Naive thymus-derived CD8-positive, alpha-beta T cell (primary cell): ENCODE measurements around the gene NKAIN2. TPM values are rescaled to one million over a fixed set of nuclear protein-coding genes. Genes with fewer than 3 reads are reported as not detected.
"Not testable (repeated sequence)": the region's sequence is repeated elsewhere in the genome, so short reads cannot be mapped to it uniquely, and the experiment has no call there.

Experiments used
- ATAC-seq, 2 donors: fragments of 150-1000 bp; cut with Tn5 transposase in 1 of 2; sonication (Bioruptor Pico), chemical (Tn5 transposase) in 1 of 2; 1 replicate in 1 of 2; 2 replicates in 1 of 2; pipeline ENCODE4 v1.10.0; 2021; ENCODE audit warnings: mild to moderate bottlenecking in 2 of 2, moderate library complexity in 2 of 2
- POLR2A ChIA-PET: fragments of 350-600 bp; sonication (Branson Sonifier 250); formaldehyde crosslinking; loops from one replicate; lab custom pipeline; 2021; ENCODE audit warnings: antibody characterized with exemption; lab: Charles Lee
- DNase-seq, 10 donors: peaks; one replicate each; pipeline versions ENCODE4 v3.0.0 to v3.0.0-alpha.2; 2020 to 2022
- H3K27ac Mint-ChIP-seq, 10 donors: one replicate each; pipeline ENCODE4 v1.8.0; 2020 to 2022; ENCODE audit warnings: mild to moderate bottlenecking in 10 of 10, mixed read lengths in 10 of 10, moderate library complexity in 4 of 10, inconsistent platforms in 1 of 10
- H3K27me3 Mint-ChIP-seq, 5 donors: one replicate each; pipeline ENCODE4 v1.8.0; 2021 to 2022; ENCODE audit warnings: mixed read lengths in 5 of 5
- H3K36me3 Mint-ChIP-seq, 3 donors: one replicate each; pipeline ENCODE4 v1.8.0; 2020 to 2022; ENCODE audit warnings: mixed read lengths in 3 of 3, mild to moderate bottlenecking in 2 of 3, inconsistent platforms in 1 of 3
- H3K4me1 Mint-ChIP-seq, 4 donors: one replicate each; pipeline ENCODE4 v1.8.0; 2021 to 2022; ENCODE audit warnings: mixed read lengths in 4 of 4
- H3K4me3 Mint-ChIP-seq, 10 donors: one replicate each; pipeline ENCODE4 v1.8.0; 2020 to 2022; ENCODE audit warnings: mild to moderate bottlenecking in 10 of 10, mixed read lengths in 10 of 10, moderate library complexity in 6 of 10, inconsistent platforms in 1 of 10
- H3K9me3 Mint-ChIP-seq, 9 donors: one replicate each; pipeline ENCODE4 v1.8.0; 2020 to 2022; ENCODE audit warnings: mixed read lengths in 9 of 9, mild to moderate bottlenecking in 3 of 9, inconsistent platforms in 1 of 9, moderate library complexity in 1 of 9
- polyA plus RNA-seq, 3 donors: library from polyadenylated mRNA; unstranded; fragments of 300-500 nt; fragmentation: Illumina TruSeq; gene quantifications; one replicate each; pipeline ENCODE4 v1.2.3, GENCODE V29; 2021
- total RNA-seq, 8 experiments: library from RNA in 2 of 8; stranded (reverse) in 2 of 8; gene quantifications; one replicate each; pipeline ENCODE4 v1.2.3 and lab custom pipeline; 2021 to 2026

The NKAIN2 gene
- total and polyA plus RNA-seq, 5 experiments from 2014 or later: not detected

DNA sequence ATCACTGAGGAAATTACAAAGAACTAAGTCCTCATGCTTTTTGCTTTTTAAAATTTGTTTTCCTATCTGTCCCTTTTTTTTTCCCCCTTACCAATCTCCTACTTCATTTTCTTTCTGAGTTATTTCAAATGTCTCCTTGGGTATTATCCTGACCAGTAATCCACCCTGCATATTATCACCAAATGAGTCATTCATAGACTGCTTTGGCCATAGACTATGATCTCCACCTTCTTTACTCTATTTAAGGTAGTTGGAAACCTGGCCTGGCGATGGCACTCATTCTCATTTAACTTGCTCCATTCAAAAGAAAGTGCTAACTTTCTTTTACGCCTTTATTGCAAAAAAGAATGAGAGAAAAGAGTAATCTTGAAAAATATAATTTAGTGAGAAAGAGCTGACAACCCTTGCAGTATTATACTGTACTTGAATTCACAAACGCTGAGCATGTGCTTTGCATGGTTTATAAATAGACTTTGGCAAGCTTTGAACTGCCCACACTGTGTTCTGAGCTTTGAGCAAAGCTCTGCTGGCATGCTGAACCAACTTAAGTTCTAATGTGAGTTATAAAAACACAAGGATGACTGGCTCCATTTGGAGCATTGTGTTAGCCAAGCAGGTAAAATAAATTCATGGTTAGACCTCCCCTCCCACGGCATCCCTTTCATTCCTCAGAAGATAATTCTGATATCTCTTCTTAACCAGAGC, 198.9 kb downstream of the NKAIN2 start:
- POLR2A ChIA-PET: no interaction called here
- no peak for ATAC-seq
- H3K4me1 Mint-ChIP-seq: no peaks in the 10 kb centered on the region

DNA sequence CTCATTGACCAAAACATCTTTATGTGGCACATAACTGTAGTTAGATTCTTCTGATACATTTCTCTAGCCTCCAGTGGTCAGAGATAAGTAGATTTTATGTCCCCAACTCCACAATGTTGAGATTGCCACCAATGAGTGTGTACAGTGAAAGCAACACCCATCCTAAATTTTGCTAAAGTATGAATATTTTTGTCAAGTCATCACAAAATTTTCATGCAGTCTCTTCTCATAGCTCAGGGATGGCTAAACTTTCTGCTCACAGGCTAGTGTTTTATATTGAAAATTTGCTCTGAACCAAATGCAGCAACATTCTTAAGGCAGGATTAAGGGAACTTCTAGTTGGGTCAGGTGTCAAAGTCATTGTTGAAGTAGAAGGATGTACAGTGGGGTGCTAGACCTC, 203.6 kb downstream of the NKAIN2 start:
- no peaks in the 10 kb centered on the region for H3K27me3 Mint-ChIP-seq
- no peak overlapping the region for H3K27ac Mint-ChIP-seq
- no peak overlapping the region for H3K4me3 Mint-ChIP-seq
- peaks cover 0 to 11% (median 0%) of the 10 kb centered on the region in 9 donors for H3K9me3 Mint-ChIP-seq
- ATAC-seq (no peak), DNase-seq (no peak)
- POLR2A ChIA-PET: no interaction called here
- H3K36me3 Mint-ChIP-seq: no peaks in the 10 kb centered on the region
- no peaks in the 10 kb centered on the region for H3K4me1 Mint-ChIP-seq

More for the DNA sequence above, 198.9 kb downstream of the NKAIN2 start:
- Mint-ChIP-seq H3K27ac (no peak overlapping the region), H3K27me3 (no peaks in the 10 kb centered on the region), H3K9me3 (peaks cover 0 to 4% (median 0%) of the 10 kb centered on the region in 9 donors), H3K36me3 (no peaks in the 10 kb centered on the region), H3K4me3 (no peak overlapping the region)
- no peak for DNase-seq

DNA sequence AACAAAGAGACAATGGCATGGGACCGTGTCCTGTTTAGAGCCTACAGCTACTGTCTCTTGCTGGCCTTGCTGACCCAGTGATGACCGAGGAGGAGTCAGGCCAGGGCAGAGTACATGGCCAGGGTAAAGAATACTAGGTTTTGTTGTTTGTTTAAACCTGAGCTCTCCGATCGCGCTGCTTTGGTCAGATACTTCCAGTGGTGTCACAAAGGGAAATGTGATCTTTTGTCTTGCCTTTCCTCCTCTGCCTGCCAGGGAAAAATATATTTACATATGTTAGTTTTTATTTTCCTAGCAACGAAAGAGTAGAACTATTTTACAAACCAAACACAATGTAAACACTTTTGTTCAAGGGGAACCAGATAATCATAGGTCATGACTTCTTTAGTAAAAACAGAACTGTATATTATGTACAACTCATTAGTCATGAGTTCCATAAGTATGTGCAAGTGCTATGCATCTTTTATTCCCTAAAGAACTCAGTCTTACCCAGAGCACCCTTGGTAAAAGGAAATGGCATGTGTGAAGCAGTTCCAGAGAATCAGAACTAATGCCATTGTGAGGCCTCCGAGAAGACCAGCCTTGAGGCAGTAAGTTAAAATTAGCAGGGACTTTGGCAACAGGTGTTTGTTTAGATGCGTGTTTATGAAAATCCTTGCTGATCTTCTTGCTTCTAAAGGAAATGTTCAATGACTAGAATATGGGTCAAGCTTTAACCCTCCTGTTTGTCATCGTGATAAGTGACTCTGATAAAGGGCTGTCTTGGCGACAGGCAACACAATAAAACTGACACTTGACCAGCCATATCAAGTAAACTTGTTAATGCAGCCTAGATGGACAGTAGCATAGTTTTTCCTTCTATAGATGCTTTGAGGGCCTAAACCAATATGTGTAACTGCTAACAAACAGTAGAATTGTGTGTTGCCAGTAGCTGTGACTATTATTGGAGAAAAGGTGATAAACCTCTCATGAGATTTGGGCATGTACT, 204.6 kb downstream of the NKAIN2 start:
- H3K36me3 Mint-ChIP-seq: no peaks in the 10 kb centered on the region
- ATAC-seq: no peak
- no peak overlapping the region for H3K27ac Mint-ChIP-seq
- no peaks in the 10 kb centered on the region for H3K4me1 Mint-ChIP-seq
- no peak overlapping the region for H3K4me3 Mint-ChIP-seq
- POLR2A ChIA-PET: no interaction called here
- no peaks in the 10 kb centered on the region for H3K27me3 Mint-ChIP-seq
- peaks cover 0 to 11% (median 0%) of the 10 kb centered on the region in 9 donors for H3K9me3 Mint-ChIP-seq
- DNase-seq: no peak

DNA sequence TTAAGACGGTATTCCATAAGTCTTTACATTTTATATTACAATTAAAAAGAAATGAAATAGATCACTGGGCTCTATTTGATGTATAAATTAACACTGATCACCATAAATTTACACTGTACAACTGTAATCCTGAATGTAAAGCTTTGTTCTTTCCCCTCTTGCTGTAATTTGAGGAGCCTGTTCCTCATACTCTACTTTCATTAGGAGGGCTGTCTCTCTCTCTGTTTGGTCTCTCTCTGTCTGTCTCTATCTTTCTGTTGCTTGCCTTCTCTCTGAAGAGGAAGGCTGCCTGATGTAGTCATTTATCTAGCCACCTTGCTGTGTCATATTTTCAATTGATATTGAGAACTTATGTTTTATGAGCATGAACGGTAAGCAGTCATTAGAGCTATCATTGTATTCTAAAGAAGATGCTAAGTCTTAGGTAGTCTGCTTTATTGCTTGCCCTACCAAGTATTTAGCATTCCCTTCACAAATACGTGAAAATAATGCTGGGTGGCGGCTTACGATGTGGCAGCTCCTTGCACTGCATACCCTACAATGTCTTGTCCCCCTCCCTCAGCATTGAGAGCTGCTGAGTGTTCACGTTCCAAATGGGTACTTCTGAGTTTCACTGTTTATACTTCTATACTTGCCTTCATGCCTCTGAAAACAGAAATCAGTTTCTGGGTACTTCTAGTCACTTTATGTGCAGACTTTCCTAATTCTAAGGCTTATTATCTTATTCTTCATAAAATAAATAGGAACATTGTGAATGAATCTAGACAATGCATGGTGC, 205.5 kb downstream of the NKAIN2 start:
- Mint-ChIP-seq H3K36me3 (no peaks in the 10 kb centered on the region), H3K4me3 (no peak overlapping the region), H3K4me1 (no peaks in the 10 kb centered on the region), H3K9me3 (peaks cover 0 to 10% (median 0%) of the 10 kb centered on the region in 9 donors), H3K27ac (no peak overlapping the region), H3K27me3 (no peaks in the 10 kb centered on the region)
- ATAC-seq (no peak), DNase-seq (no peak)
- POLR2A ChIA-PET: no interaction called here

DNA sequence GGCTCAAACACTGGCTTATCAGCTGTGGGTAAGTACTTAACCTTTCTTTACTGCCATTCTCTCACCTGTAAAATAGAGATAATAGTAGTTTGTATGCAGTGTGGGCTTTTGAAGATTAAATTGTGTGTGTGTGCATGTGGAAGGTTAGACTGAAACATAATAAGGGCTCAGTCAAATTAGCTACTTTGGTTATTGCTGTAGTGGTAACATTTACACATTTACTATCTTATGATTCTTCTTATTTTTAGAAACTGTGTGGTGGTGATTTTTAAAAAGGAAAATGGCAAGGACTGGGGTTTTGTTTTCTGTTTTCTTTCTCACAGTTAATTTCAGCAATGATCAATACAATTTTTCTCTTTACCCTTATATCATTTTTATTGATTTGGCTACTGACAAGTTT, 206.9 kb downstream of the NKAIN2 start:
- ATAC-seq (no peak), DNase-seq (no peak)
- Mint-ChIP-seq H3K4me3 (no peak overlapping the region), H3K27ac (no peak overlapping the region), H3K9me3 (peaks cover 0 to 10% (median 0%) of the 10 kb centered on the region in 9 donors), H3K4me1 (no peaks in the 10 kb centered on the region), H3K36me3 (no peaks in the 10 kb centered on the region), H3K27me3 (no peaks in the 10 kb centered on the region)
- POLR2A ChIA-PET: no interaction called here

DNA sequence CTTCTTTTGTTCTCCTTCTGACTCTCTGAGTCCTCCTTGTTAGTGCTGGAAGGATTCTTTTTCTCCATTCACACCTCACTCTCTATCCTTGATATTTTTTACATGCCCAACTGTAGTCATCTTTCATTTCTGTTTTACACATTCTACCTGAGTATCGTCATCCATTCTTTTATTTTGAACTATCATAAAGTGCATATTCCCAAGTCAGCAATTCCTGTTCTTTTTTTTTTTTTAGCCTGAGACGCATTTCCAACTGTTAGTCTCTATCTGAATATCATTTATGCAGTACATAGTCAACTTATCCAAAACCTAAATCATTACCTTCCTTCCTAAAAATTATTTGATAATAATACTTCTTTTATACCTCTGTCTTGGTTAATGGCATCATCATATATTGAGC, 207.5 kb downstream of the NKAIN2 start:
- DNase-seq (no peak), ATAC-seq (no peak)
- Mint-ChIP-seq H3K4me3 (no peak overlapping the region), H3K9me3 (peaks cover 0 to 10% (median 0%) of the 10 kb centered on the region in 9 donors), H3K27ac (no peak overlapping the region), H3K4me1 (no peaks in the 10 kb centered on the region), H3K36me3 (no peaks in the 10 kb centered on the region), H3K27me3 (no peaks in the 10 kb centered on the region)
- POLR2A ChIA-PET: no interaction called here

DNA sequence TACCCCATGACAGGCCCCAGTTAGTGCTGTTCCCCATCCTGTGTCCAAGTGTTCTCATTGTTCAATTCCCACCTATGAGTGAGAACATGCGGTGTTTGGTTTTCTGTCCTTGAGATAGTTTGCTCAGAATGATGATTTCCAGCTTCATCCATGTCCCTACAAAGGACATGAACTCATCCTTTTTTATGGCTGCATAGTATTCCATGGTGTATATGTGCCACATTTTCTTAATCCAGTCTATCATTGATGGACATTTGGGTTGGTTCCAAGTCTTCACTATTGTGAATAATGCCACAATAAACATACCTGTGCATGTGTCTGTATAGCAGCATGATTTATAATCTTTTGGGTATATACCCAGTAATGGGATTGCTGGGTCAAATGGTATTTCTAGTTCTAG, 218.4 kb downstream of the NKAIN2 start:
- H3K27me3 Mint-ChIP-seq, H3K36me3 Mint-ChIP-seq, DNase-seq, H3K4me3 Mint-ChIP-seq, POLR2A ChIA-PET, H3K27ac Mint-ChIP-seq, H3K9me3 Mint-ChIP-seq, ATAC-seq, H3K4me1 Mint-ChIP-seq: not testable (repeated sequence)

DNA sequence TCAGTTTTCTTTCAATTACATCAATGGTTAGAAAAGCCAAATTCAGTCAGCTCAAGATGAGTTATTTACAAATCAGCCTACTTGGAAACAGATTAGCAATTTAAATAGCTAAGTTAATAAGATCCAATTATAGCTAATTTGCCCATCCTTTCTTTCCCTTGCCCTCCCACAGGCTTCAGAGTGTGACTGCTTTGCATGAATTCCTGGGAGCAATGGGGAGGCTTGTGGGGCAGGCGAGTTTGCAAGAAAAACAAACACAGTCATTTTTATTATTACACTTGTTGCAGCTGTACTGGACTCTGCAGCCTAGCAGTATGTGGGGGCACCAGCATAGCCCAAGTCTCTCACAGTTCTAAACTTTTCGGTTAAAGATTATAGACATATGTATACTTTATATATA, 219.0 kb downstream of the NKAIN2 start:
- no peak for DNase-seq
- Mint-ChIP-seq H3K27ac (no peak overlapping the region), H3K4me1 (no peaks in the 10 kb centered on the region), H3K27me3 (no peaks in the 10 kb centered on the region), H3K36me3 (no peaks in the 10 kb centered on the region), H3K4me3 (no peak overlapping the region), H3K9me3 (peaks cover 0 to 14% (median 0%) of the 10 kb centered on the region in 9 donors)
- POLR2A ChIA-PET: no interaction called here
- ATAC-seq: no peak

DNA sequence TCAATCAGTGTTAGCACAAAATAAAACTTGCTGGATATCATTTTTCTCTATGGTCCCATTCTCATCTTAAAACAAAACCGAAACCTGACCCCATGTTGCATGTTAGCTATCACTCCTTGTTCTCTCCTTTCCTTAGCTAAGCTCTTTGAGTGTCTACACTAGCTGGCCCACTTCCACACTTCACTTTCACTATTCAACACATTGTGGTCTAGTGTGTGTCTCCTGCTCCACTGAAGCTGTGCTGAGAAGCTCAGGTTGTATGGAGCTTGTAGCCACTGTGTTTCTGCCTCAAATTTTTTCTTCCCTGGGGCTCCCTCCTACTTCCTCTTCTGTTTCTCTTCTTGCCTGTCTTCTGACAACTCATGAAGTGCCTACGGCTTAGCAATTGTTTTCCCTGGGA, 223.0 kb downstream of the NKAIN2 start:
- peaks cover 0 to 14% (median 2%) of the 10 kb centered on the region in 9 donors for H3K9me3 Mint-ChIP-seq
- no peak for DNase-seq
- no peak overlapping the region for H3K4me3 Mint-ChIP-seq
- no peak overlapping the region for H3K27ac Mint-ChIP-seq
- no peak for ATAC-seq
- H3K27me3 Mint-ChIP-seq: no peaks in the 10 kb centered on the region
- no peaks in the 10 kb centered on the region for H3K4me1 Mint-ChIP-seq
- POLR2A ChIA-PET: no interaction called here
- no peaks in the 10 kb centered on the region for H3K36me3 Mint-ChIP-seq

DNA sequence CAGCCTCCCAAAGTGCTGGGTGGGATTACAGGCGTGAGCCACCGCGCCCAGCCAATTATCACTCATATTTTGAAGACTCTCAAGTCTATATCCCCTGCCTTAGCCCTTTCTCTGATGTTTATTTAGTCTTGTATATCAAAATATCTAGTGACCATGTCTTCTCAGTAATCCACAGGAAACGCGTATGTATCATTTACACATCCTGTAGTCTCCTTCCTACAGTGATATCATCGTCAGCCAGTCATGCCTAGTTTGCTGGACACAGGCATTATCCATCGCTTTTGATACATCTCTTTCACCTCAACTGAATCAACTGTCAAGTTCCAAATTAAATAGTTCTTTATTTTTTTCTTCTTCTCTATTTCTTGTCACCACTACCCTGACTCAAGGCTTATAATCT, 223.7 kb downstream of the NKAIN2 start:
- Mint-ChIP-seq H3K9me3 (peaks cover 0 to 14% (median 3%) of the 10 kb centered on the region in 9 donors), H3K36me3 (no peaks in the 10 kb centered on the region), H3K27ac (no peak overlapping the region), H3K4me1 (no peaks in the 10 kb centered on the region), H3K4me3 (no peak overlapping the region), H3K27me3 (no peaks in the 10 kb centered on the region)
- ATAC-seq (no peak), DNase-seq (no peak)
- POLR2A ChIA-PET: no interaction called here

DNA sequence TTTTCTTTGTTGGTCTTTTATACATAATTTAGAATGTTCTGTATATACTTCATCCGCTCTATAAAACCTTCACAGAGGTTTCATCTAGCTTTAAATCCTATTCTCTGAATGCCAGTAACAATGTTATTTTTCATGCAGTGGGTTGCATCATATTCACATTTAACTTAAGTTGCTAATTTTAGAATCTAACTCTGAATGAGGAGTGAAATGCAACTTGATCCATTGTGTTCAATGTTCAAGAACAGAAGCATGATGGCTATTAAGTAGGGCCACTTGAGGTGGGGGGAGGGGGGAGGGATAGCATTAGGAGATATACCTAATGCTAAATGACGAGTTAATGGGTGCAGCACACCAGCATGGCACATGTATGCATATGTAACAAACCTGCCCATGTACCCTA, 224.5 kb downstream of the NKAIN2 start:
- Mint-ChIP-seq H3K9me3 (peaks cover 0 to 14% (median 2%) of the 10 kb centered on the region in 9 donors), H3K27ac (no peak overlapping the region), H3K27me3 (no peaks in the 10 kb centered on the region), H3K4me3 (no peak overlapping the region), H3K4me1 (no peaks in the 10 kb centered on the region), H3K36me3 (no peaks in the 10 kb centered on the region)
- no peak for DNase-seq
- ATAC-seq: no peak
- POLR2A ChIA-PET: no interaction called here

DNA sequence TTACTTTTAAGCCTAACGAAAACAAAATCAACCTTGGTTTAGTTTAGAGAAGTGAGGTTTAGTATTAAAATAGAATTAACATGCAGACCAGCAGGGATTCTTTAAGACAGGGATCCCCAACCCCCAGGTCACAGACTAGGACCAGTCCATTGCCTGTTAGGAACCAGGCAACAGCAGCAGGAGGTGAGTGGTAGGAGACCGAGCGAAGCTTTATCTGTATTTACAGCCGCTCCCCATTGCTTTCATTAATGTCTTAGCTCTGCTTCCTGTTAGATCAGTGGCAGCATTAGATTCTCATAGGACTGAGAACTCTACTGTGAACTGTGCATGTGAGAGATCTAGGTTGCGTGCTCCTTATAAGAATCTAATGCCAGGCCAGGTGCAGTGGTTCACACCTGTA, 225.9 kb downstream of the NKAIN2 start:
- DNase-seq (no peak), ATAC-seq (no peak)
- POLR2A ChIA-PET: no interaction called here
- Mint-ChIP-seq H3K4me1 (no peaks in the 10 kb centered on the region), H3K27ac (no peak overlapping the region), H3K9me3 (peaks cover 0 to 14% (median 3%) of the 10 kb centered on the region in 9 donors), H3K27me3 (no peaks in the 10 kb centered on the region), H3K36me3 (no peaks in the 10 kb centered on the region), H3K4me3 (no peak overlapping the region)

DNA sequence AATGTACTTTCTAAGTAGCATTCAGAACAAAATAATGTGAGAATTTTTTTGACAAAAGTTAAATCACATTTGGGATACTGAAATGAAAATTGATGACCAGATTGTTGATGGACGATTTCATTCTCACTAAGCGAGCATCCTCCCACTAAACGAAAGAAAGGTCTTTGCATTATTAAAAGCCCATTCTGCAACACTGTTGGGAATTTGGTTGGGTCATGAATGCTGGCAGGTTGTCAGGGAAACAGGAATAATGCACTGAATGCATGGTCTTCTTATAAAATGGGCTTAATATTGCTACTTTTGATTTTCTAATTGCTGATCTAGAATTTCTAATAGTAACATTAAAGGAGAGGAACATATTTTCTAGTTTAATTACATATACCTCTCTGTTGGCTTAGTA, 229.8 kb downstream of the NKAIN2 start:
- H3K9me3 Mint-ChIP-seq: peaks cover 0 to 9% (median 5%) of the 10 kb centered on the region in 9 donors
- no peaks in the 10 kb centered on the region for H3K27me3 Mint-ChIP-seq
- DNase-seq (no peak), ATAC-seq (no peak)
- POLR2A ChIA-PET: no interaction called here
- no peaks in the 10 kb centered on the region for H3K36me3 Mint-ChIP-seq
- H3K27ac Mint-ChIP-seq: no peak overlapping the region
- H3K4me3 Mint-ChIP-seq: no peak overlapping the region
- no peaks in the 10 kb centered on the region for H3K4me1 Mint-ChIP-seq
